GM08714 (cell line): Measurements from ENCODE around the gene CLEC1B.

ENCODE experiments used
- H3K4me3 ChIP-seq: fragments of 200-500 bp; sonication (Bioruptor generic); 2 replicates; pipeline ENCODE4 v1.5.1; 2014; ENCODE audit warnings: mild to moderate bottlenecking, low read length, inconsistent platforms
- ZNF274 ChIP-seq: IDR thresholded peaks from 2 replicates; pipeline ENCODE4 v1.6.1; 2012; ENCODE audit warnings: mild to moderate bottlenecking, low read depth, low read length

Gene CLEC1B

DNA sequence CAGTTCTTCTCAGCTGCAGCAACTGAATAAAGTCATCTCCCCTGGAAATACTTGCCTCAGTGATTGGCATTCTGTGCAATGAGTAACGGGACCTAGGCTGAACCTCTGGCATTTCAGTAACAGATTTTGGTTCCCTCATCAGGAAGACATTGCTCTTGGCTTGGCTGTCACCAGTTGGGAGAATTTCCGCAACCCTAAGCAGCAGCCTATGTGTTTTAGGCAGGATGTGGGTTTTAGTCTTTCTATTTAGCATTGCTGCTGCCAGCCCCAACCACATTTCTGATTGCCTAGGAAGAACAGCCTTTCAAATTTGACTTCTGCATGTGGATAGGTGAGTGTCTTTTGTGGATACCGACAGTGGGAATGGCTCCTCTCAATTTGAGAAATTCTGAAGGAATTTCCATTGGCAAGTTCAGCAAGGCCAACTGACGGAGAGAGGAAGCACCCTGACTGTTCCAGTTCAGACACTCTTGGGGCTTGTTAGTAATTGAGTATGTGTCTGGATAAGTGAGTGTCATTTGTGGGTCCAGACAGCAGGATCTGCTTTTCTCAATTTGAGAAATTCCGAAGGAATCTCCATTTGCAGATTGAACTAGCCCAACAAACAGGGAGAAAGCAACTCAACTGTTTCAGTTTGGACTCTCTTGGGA lies 47.8 kb downstream of the CLEC1B start:
- TF ChIP-seq ZNF274 = no peak
- peak overlapping the region; percentile 43; the same call in 1 of the 2 replicates for H3K4me3 ChIP-seq

DNA sequence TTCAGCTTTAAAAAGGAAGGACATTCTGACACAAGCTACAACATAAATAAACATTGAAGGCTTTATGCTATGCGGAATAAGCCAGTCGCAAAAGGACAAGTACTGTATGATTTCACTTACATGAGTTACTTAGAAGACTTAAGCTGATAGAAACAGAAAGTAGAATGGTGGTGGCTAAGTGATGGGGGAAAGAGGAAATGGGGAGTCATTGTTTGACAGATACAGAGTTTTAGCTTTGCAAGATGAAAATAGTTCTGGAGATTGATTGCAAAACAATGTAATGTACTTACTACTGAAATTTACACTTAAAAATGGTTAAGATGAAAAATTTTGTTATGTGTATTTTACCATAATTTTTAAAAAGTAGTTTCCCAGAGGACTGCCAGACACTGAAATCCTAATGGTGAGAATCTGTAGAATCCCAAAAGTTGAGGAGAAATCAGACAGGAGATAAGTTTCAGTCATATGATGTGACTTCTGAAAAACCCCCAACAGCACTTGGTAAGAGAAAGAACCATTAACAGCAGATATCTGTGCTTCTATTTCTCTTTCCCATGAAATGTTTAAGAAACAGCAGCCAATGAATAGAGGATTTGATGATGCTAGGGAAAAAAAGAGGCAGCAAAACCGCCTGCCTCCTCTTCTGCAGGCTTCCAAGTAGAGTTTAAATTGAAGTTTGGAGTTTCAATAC lies 50.2 kb downstream of the CLEC1B start:
- no peak for TF ChIP-seq ZNF274
- H3K4me3 ChIP-seq = 0 out of 2 replicates have a peak overlapping the region, but pooled peaks have one; percentile 26

GRCh38 chr12:9947674-9948073 lies 51.2 kb downstream of the CLEC1B start:
- no peak overlapping the region for H3K4me3 ChIP-seq
- TF ChIP-seq ZNF274 = no peak

- H3K4me3 ChIP-seq = no peak overlapping the region
- no peak for TF ChIP-seq ZNF274
These were observed 54.5 kb downstream of the CLEC1B start for GRCh38 chr12:9944391-9944790.

DNA sequence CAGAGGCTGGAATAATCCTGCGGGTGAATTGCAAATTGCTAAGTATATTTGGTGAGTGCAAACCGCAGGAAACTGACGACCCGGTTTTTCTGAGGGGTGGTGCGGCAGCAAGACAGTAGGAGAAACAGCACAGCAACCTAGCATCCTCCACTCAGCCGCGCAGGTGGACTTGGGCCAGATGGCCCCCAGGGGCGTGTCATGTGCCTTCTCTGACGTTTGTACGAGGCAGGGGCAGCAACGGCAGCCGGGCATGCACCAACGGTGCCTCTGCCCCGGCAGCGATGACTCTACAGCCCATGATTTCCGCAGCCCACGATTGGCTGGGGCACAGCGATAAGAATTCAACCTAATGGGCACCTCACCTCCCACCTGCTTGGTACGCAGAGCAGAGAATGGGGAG lies 55.7 kb downstream of the CLEC1B start:
- TF ChIP-seq ZNF274 = no peak
- H3K4me3 ChIP-seq = peak overlapping the region; percentile 7; the same call in 1 of the 2 replicates
